ENCODE data around the gene MAML2.
"Not testable (repeated sequence)": the region's sequence is repeated elsewhere in the genome, so short reads cannot be mapped to it uniquely, and the experiment has no call there.

DNA sequence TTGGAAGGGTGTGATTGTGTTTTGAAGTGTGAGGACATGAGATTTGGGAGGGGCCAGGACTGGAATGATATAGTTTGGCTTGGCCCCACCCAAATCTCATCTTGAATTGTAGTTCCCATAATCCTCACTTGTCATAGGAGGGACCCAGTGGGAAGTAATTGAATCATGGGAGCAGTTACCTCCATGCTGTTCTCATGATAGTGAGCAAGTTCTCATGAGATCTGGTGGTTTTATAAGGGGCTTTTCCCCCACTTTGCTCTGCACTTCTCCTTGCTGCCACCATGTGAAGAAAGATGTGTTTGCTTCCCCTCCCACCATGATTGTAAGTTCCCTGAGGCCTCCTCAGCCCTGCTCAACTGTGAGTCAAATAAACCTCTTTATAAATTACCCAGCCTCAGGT, 71.6 kb downstream of the MAML2 start:
- TF ChIP-seq POLR2A (IDR thresholded peaks at IDR 0.05), result not testable (repeated sequence)
- TF ChIP-seq, protein P1, sequence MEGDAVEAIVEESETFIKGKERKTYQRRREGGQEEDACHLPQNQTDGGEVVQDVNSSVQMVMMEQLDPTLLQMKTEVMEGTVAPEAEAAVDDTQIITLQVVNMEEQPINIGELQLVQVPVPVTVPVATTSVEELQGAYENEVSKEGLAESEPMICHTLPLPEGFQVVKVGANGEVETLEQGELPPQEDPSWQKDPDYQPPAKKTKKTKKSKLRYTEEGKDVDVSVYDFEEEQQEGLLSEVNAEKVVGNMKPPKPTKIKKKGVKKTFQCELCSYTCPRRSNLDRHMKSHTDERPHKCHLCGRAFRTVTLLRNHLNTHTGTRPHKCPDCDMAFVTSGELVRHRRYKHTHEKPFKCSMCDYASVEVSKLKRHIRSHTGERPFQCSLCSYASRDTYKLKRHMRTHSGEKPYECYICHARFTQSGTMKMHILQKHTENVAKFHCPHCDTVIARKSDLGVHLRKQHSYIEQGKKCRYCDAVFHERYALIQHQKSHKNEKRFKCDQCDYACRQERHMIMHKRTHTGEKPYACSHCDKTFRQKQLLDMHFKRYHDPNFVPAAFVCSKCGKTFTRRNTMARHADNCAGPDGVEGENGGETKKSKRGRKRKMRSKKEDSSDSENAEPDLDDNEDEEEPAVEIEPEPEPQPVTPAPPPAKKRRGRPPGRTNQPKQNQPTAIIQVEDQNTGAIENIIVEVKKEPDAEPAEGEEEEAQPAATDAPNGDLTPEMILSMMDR (IDR thresholded peaks at IDR 0.05), result not testable (repeated sequence)
